NCI-H1105 (cell line): ENCODE results near the gene C11orf24.
A peak's percentile ranks its signal among the peaks of the same experiment; 100 is the strongest.
"Not testable (repeated sequence)": the region's sequence is repeated elsewhere in the genome, so short reads cannot be mapped to it uniquely, and the experiment has no call there.

ENCODE experiments used
- DNase-seq: peaks from one replicate; lab custom pipeline; 2025; lab: John Stamatoyannopoulos, UW

C11orf24 gene

DNA sequence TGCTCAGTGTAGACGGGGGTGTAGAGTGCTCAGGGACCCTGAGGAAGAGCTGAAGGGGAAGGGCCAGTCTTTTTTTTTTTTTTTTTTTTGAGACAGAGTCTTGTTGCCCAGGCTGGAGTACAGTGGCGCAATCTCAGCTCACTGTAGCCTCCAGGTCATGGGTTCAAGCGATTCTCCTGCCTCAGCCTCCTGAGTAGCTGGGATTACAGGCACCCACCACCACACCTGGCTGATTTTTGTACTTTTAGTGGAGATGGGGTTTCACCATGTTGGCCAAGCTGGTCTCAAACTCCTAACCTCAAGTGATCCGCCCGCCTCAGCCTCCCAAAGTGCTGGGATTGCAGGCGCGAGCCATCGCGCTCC is 27.7 kb upstream of the C11orf24 start:
- DNase-seq = not testable (repeated sequence)

DNA sequence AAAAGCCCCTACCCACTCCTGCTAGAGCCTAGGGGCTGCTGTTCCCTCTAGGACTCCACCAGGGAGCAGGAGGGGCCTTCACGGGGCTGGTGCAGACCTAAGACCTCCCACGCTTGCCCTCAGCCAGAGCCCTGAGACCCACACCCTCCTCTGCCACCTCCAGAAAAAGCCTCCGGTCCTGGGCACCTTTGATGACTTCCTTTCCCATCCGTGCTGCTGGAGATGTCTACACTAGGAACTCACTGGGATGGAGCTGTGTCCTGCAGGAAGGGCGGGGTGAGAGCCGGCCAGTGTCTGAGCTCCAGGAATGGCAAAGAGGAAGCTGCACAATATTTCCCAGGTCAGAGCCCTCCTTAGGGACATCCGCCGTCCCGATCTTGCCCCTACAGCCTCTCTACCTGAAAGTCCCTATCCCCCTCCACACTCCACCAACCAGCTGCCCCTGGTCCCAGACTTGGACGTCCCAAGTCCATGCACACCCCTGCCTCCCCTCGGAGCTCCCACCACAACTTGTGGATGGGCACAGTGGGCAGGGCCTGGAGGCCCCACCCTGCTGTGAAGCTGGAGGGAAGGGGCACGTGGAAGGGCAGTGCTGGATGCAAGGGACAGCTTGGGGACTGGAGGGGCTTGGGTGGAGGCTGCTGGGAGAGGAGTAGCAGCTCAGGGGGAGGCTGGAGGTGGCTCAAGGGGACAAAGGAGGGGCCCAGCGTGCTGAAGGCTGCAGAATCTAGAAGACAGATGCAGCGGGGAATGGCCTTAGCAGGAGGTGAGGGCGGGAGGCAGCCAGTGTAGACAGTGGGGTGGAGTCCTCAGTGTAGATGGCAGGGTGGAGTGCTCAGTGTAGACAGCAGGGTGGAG is 27.1 kb upstream of the C11orf24 start:
- DNase-seq = no peak

DNA sequence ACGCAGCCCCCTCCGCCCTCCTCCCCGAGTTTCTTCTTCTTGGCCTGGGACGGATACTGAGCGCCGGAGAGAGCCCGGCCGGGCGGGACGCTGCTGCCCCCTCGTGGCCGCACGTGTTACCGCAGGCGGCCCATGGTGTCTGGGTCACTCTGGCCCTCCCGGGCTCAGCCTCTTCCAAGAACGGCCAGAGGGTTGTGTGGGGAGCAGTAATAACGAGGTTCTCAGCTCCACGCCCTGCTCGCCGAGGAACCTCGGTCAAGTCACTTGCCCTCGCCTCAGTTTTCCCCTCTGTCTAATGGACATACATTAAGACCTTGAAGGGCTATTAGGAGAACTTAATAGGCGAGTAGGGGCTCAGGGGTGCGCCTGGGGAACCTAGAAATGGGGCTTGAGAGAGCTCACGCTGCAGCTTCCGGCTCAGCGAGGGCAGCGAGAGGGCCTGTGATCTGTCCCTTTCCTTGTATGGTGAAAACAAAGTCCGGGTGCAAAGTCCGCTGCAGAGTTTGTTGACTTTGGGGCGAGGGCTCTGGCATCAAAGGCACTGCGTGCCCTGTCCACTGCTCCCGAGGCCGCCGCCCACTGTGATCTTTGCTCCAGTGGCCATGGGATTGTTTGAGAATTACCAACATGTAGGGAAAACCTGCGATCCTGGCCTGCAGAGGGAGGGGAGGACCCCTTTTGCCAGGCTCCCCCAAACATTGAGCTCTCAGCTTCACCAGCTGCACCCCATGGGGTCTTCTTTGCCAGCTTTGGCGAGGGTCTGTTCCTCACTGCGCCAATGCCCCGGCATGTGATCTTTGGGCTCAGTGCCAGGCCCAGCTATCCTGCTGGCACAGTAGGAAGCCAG is 26.3 kb upstream of the C11orf24 start:
- peak; percentile 6 for DNase-seq

DNA sequence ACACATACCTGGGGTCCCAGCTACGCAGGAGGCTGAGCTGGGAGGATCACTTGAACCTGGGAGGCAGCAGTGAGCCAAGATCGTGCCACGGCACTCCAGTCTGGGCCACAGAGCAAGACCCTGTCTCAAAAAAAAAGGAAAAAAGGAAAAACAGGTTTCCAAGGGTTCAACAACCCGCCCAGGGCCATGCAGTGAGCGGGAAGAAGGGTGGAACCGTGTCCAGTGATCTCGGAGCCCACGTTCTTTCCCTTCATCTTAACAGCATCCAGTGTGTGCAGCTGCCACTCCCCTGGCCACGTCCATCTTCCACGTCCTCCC is 25.7 kb upstream of the C11orf24 start:
- no peak for DNase-seq

DNA sequence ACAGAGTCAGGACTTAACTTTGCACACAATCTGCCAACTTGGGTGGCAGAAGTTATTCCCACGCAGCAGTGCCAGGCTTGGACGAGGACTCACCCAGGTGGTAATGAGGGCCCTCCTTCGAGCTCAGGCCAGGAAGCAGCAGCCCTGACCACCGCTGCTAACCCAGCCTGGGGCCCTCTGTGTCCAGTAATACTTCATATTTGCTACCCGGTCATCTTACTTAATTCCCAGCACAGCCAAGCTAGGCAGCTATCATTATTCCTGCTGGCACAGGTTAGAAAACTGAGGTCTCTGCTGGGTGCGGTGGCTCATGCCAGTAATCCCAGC is 25.2 kb upstream of the C11orf24 start:
- no peak for DNase-seq

DNA sequence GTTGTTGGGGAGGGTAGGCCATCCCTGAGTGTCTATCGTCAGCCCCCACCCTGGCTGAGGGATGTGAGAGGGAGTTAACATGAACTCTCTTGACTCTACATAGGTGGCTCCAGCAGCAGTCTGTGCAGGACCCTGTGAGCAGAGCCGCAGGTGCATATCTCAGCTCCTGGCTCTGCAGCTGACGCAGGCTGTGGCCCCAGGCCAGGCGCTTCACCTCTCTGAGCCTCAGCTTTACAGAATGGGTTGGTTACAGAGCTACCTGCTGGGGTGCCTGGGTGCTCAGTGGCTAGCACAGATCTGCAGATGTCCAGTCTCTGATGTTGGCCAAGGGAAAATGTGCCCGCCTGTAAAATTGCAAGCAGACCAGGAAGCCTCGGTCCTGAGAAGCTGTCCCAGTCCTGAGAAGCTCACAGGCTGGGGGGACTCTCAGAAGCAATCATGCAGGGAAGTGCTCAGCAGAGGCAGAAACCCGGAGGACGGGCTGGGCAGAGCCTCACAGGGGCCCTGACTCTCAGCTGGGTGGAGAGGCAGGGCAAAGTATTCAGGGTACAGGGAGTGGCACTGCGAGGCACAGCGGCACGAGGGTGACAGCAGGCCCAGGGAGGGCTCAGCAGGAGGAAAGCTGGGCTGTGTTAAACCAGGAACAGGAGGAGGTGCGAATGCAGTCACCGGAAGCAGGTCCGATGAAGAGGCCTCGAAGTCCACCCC is 24.7 kb upstream of the C11orf24 start:
- no peak for DNase-seq

DNA sequence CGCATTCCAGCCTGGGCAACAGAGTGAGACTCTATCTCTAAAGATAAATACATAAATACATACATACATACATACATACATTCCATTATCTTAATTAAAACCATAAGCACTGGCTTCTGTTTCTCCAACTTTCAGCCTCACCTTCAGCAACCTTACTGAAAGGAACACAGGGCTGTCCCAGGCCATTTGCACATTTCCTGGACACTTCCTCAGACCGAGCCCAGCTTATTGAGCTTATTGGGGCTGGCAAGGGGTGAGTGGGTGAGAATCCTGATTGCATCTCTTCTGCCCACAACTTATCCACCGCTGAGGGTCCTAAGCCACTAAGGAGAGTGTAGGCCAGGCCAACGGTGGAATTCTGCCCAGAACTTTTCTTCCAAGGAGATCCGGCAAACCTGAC is 24.2 kb upstream of the C11orf24 start:
- DNase-seq = no peak

DNA sequence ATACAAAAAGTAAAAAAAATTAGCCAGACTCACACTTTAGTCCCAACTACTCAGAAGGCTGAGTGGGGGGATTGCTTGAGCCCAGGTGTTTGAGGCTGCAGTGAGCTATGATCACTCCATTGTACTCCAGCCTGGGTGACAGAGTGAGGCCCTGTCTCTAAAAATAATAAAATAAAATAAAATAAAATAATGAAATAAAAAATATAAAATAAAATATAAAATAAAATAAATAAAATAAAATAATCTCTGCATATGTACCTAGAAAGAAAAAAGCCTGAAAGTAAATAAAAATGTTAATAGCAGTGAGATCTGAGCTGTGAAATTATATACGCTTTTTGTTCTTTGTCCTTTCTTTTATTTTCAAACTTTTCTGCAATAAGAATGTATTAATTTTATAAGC is 23.5 kb upstream of the C11orf24 start:
- DNase-seq = no peak

DNA sequence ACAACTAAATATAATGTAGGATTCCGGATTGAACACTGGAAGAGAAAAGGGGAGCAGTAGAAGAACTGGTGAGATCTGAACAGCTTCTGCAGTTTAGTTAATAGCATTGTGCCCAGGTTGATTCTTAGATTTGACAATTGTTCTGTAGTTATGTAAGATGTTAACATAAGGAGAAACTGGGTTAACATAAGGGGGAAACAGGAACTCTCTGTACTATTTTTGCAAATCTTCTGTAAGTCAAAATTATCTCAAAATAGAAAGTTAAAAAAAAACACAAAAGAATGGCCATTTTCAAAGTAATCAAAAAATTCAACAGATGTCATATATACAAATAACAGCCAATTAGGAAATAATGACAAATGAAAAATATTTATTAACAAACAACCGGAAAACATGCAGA is 21.9 kb upstream of the C11orf24 start:
- no peak for DNase-seq

DNA sequence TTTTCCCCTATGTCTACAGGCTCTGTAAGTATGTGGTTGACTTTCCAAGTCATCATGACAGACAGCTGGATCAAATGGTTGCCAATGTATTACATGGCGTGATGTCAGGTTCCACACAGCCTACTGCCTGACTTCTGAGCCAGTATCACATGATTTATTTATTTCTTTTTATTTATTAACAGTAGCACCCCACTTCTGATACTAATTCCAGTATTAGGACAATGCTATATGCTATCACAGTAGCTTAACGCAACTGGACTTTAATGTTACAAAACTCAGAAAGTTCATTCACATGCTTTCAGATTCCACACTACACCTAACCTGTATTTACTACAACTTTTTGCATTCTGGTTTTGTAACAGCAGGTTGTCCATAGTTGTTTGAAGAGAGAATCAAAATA is 17.7 kb upstream of the C11orf24 start:
- no peak for DNase-seq

DNA sequence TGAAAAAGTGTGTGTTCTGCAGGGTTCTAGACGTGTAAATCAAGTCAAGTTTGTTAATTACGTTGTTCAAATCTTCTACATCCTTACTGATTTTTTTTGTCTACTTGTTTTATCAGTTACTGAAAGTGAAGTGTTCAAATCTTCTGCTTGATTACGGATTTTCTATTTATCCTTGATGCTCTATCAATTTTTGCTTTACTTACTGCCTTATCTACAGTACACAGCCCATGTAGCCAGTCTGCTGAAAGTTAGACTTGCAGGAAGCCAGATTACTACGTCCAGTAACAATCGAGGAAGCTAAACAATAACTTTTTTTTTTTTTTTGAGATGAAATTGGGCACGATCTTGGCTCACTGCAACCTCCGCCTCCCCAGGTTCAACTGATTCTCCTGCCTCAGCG is 15.6 kb upstream of the C11orf24 start:
- no peak for DNase-seq

DNA sequence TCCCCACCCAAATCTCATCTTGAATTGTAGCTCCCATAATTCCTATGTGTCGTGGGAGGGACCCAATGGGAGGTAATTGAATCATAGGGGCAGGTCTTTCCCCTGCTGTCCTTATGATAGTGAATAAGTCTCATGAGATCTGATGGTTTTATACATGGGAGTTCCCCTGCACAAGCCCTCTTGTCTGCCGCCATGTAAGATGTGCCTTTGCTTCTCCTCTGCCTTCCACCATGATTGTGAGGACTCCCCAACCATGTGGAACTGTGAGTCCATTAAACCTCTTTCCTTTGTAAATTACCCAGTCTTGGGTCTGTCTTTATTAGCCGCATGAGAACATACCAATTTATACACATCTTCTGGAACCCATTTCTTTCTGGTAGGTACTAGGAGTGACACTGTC is 12.8 kb upstream of the C11orf24 start:
- not testable (repeated sequence) for DNase-seq

DNA sequence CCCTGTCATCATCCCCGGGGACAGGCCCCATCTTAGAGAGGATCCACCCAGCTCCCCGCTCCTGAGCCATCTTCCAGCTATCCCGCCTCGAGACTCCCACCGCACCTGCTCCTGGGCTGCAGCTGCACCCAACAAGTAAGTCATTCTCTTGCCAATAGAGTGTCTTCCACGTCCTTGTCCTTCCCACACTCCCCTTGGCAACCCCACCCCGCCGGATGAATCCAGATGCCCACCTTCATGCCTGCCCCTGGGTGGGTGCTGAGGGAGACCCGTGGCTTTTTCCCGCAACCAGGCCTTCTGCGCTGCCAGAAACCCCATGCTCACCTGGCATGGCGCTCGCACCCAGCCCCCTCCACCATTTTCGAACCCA is 11.1 kb upstream of the C11orf24 start:
- no peak for DNase-seq

DNA sequence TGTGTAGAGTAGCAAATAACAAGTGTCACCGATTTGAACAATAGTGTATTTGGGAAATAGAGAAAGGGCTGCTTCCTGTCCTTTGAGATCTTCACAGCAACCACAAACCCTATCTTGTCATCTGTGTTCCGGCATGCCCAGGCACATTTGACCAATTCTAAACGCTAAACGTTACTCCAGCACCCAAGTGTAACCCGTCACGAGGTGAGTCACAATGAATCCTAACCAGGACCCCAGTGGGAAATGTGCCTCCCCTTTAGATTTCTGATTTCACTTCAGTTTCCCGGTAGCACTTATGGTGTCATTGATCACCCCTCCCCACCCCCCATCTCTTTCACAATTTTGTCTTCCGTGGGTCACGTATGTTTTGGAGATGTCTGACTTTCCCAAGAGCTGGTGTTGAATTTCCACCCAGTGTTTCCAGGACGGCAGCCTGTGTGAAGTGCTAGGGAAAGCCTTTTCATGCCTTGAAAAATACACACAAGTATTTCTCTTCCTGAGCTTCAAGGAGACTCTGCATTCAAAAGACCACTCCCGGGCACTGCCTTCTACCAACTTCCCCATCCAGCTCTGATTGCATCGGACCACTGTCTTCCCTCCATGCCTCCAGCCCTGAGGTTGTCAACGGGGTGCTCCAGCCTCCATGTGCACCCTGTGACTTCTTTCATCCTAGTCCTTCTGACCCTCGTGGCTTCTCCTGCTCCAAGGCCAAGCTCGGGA is 10.5 kb upstream of the C11orf24 start:
- DNase-seq = no peak

DNA sequence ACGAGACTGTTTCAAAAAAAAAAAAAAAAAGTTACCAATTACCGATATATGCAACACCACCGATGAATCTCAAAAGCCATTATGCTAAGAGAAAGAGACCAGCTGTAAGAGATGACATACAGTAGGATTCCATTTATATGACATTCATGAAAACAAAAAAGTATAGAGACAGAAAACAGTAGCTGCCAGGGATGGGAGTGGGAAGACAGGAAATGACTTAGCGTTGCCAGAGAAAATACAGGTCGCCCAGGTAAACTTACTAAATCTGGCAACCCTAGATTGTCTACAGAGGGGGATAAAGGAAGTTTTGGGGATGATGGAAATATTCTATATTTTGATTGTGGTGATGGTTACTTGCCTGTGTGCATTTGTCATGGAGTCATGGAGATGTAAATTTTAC is 7.9 kb upstream of the C11orf24 start:
- no peak for DNase-seq

DNA sequence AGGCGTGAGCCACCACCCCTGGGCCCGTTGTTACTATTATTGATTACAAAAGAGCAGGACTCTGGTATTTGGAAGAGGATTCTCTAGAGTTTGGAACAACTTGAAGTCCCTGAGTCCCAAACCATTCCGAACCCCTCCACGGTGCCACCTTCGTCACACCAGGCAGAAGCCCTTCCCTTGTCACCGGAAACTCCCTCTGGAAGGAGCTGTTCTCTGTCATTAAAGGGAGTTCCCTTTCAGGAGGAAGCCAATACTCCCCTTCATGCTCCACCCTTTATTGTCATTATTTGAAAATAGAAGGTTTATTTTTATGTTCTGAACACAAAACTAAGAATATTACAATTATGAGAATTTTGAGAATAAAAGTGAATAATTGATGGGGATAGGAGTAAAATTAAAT is 5.1 kb upstream of the C11orf24 start:
- DNase-seq = no peak

DNA sequence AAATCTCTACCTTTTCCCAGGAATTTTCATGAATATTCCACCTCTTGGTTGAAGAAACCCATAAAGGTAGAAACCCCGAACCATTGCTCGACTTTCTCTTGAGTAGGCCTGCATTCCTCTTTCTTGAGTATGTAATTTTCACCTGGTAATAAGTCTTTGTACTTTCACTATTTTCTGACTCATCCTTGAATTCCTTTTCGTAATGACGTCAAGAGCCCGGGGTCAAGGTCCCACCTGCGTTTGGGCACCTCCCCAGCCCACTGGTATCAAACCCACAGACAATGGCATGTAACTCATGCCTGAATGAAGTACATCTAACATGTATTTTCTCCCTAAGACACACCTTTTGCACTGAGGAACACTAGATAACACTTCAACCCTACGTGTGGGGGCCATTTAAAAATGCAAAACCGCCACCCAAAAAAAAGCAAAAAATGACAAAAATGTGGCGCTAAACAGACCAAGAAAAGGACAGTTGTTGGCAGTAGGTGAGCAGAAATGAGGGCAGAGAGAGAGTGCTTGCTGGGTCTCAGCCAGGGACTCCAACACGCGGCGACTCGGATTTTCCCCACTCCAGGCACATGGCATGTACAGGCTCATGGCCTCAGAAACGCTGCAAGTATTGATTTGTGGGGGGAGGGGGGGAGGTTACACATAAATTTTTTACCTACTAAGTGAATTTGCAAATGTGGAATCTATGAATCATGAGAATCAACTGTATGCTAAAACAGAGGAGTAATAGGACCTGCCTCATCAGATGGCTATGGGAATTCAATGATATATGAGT is 4.1 kb upstream of the C11orf24 start:
- no peak for DNase-seq

DNA sequence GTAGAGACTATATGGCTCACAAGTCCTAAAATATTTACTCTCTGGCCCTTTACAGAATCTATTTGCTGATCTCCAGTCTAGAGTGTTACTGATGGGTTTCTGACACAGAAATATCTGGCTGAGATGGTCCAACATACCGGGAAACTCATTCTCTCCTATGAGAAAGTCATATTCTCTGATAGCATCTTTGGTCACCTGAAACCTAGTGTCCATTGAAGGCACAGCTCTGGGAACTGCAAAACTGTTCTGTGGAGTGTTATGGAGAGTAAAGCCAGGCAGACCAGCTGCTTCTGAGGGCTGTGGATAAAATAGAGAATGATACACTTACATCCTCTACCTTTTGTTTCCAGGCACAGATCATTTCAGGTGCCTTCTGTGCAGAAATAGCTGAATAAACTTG is 2.5 kb upstream of the C11orf24 start:
- no peak for DNase-seq

DNA sequence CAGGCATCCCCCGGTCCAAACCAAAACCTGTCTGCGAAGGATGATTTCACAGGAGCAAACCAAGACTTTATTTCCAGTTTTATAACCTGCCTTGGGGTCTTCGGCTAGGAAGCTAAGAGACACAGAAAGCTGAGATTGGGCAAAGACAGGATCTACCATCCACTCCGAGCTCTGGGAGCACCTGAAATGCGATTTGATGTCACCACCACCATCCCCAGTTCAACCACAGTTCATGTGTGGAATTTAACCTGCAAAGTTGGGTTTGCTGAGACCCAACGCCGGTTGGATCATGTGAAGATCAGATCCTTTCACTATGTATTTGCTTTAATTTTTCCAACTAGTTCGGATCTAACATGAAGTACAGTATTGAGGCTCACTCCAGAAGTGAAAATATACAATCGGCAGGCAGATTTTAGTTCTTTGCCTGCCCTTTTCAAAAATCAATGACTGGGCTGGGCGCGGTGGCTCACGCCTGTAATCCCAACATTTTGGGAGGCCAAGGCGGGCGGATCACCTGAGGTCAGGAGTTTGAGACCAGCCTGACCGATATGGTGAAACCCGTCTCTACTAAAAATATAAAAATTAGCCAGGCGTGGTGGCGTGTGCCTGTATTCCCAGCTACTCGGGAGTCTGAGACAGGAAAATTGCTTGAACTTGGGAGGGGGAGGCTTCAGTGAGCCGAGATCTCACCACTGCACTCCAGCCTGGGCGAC is 1.4 kb upstream of the C11orf24 start:
- no peak for DNase-seq

DNA sequence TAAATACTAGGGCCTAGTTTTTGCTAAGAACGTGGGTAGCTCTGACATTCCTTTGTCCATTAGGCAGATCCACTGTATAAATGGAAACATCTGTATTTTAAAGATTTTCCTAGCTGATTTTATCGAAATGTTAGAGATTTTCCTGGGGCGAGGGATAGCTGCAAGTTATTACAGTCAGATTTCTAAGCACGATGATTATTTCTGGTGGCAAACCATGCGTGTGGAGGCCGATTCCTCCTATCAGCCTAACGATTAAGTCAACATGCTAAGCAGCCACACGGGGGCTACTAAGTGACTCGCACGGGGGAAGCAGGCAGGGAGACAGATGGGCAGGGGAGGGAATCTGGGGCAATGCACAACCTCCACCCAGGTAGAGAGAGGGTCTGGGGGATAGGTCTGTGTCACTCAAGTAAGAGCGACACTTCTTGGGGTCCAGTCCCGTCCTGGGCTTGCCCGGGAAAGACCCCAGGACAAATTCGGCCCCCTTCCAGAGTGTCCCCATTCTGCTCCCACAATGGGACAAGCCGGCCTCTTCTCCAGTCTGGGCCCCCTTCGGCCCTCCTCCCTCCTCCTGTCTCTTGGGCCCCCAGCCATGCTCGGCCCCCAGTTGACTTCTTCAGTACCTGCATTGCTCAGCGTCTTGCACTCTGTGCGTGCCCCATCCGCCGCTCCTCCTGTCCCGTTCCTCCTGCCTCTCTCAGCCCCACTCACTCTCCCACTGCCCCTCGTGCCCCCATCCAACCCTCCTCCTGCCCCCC is 571 bp downstream of the C11orf24 start:
- peak; percentile 57 for DNase-seq
